ENCODE results near the gene CUL7. TPM values are rescaled to one million over a fixed set of nuclear protein-coding genes. Genes with fewer than 3 reads are reported as not detected.

The CUL7 gene
- total and polyA plus RNA-seq, 2 of the 8 experiments (the other 6 are each of a cell fraction or from before 2014, with no cell fraction given): 10.8 to 15.0 TPM

- H3K9me3 ChIP-seq (ENCODE audit: insufficient read depth in 2 of 2, low read depth in 1 of 2, low read length in 1 of 2): no peaks in the 10 kb centered on the region
- H4K20me1 ChIP-seq (replicated peaks in 1 of 2; ENCODE audit: control insufficient read depth in 1 of 2, insufficient read depth in 2 of 2, low read length in 2 of 2): peaks cover 0 to 12% of the 10 kb centered on the region in 2 experiments
- no peak overlapping the region for H2BK12ac ChIP-seq (ENCODE audit: low read depth, low read length)
- H2BK120ac ChIP-seq (replicated peaks; ENCODE audit: low read depth, low read length): no peak overlapping the region
- H4K5ac ChIP-seq (ENCODE audit: insufficient read length, low read depth, low read length): no peak overlapping the region
- no peak overlapping the region for H2BK20ac ChIP-seq (ENCODE audit: low read length)
- H3K27me3 ChIP-seq (replicated peaks in 1 of 4; ENCODE audit: control insufficient read depth in 3 of 4, extremely low read depth in 1 of 4, insufficient read depth in 3 of 4, low read length in 3 of 4): no peaks in the 10 kb centered on the region
- ChIA-PET POLR2A (ENCODE audit: partially characterized antibody) (interaction anchor here (1.1 to 2.0 kb wide), 3 partner anchors 11 to 18 kb away, joined by 3 to 11 read pairs (median 5); partner anchors contain the start of gene RRP36), CTCF (ENCODE audit: partially characterized antibody) (interaction anchor here (0.5 to 6.0 kb wide), 8 partner anchors 10 to 320 kb away, joined by 3 to 33 read pairs (median 4); partner anchors contain the start of gene RRP36)
- H3K56ac ChIP-seq (replicated peaks; ENCODE audit: insufficient read length, low read depth, low read length): no peak overlapping the region
- no peak overlapping the region for H2AK5ac ChIP-seq (ENCODE audit: low read depth, low read length)
- no peak overlapping the region for H3K4ac ChIP-seq (replicated peaks; ENCODE audit: insufficient read length, low read depth, low read length)
- no peak overlapping the region for H3K23ac ChIP-seq (ENCODE audit: insufficient read length)
- no peak for FAIRE-seq
- 95% methylated on average over 5 of the region's 5 CpGs; no CpG with 5 or more reads in 1 of the 2 experiments for WGBS, 2 experiments (ENCODE audit: extremely low coverage in 1 of 2, insufficient coverage in 1 of 2, insufficient read length in 1 of 2, insufficient replicate concordance in 2 of 2, low coverage in 1 of 2, low lambda C conversion rate in 2 of 2, missing lambda C conversion rate in 1 of 2)
- H4K91ac ChIP-seq (replicated peaks; ENCODE audit: insufficient read length, low read length): no peak overlapping the region
- no peak overlapping the region for H2BK15ac ChIP-seq (ENCODE audit: low read length)
- no peak overlapping the region for H3K9ac ChIP-seq (replicated peaks in 1 of 4; ENCODE audit: extremely low read depth in 1 of 4, low read depth in 3 of 4, low read length in 3 of 4)
- H2AFZ ChIP-seq (ENCODE audit: low read length): no peak overlapping the region
- no peaks in the 10 kb centered on the region for H3K23me2 ChIP-seq (ENCODE audit: low read depth, low read length)
- no peak overlapping the region for H3K18ac ChIP-seq (ENCODE audit: extremely low read depth, low read length)
- peaks cover 3% of the 10 kb centered on the region for H3K79me1 ChIP-seq (ENCODE audit: low read depth, low read length)
- H2BK5ac ChIP-seq (ENCODE audit: low read depth, low read length): no peak overlapping the region
- H3K27ac ChIP-seq (ENCODE audit: low read depth, low read length): no peak overlapping the region
- H3K4me3 ChIP-seq (ENCODE audit: extremely low read depth in 1 of 4, insufficient read depth in 2 of 4, low read depth in 3 of 4, low read length in 4 of 4): no peak overlapping the region
- no peak overlapping the region for H3K4me2 ChIP-seq (ENCODE audit: insufficient read depth in 1 of 2, low read depth in 2 of 2, low read length in 2 of 2)
- peaks cover 9 to 40% (median 24%) of the 10 kb centered on the region in 4 experiments for H3K36me3 ChIP-seq (ENCODE audit: control insufficient read depth in 2 of 4, insufficient read depth in 4 of 4, low read length in 3 of 4)
- no peak for DNase-seq (ENCODE audit: low read depth in 1 of 2, low spot score in 2 of 2)
- no peak overlapping the region for H4K8ac ChIP-seq (ENCODE audit: extremely low read depth, insufficient read depth, low read length)
- H3K4me1 ChIP-seq (replicated peaks in 1 of 4; ENCODE audit: control insufficient read depth in 3 of 4, insufficient read depth in 4 of 4, low read length in 3 of 4): no peaks in the 10 kb centered on the region
- H3K79me2 ChIP-seq (ENCODE audit: control insufficient read depth in 1 of 2, insufficient read depth in 2 of 2, low read length in 2 of 2): no peaks in the 10 kb centered on the region
- no peak overlapping the region for H3K14ac ChIP-seq (ENCODE audit: insufficient read length)
- TF ChIP-seq HDAC2 (IDR thresholded peaks at IDR 0.05; ENCODE audit: borderline replicate concordance in 1 of 2, low read depth in 2 of 2, low read length in 2 of 2): no peak
- no peak for TF ChIP-seq RXRA (IDR thresholded peaks at IDR 0.05; ENCODE audit: insufficient read depth, low read depth, low read length)
- TF ChIP-seq YY1 (IDR thresholded peaks at IDR 0.05; ENCODE audit: low read depth, low read length): no peak
- TF ChIP-seq CHD1 (IDR thresholded peaks at IDR 0.05; ENCODE audit: low read depth, low read length): no peak
Observed at GRCh38 chr6:43005844-43006243, 47.8 kb downstream of the CUL7 start.
